Mesendoderm (in vitro differentiated cells): ENCODE data around the gene TSPAN5.

ENCODE experiments used
- DNase-seq: peaks from one replicate; pipeline ENCODE4 v3.0.0; 2013
- H2AK5ac ChIP-seq: 2 replicates; pipeline ENCODE4 v1.6.1; 2013; ENCODE audit warnings: low read length, inconsistent platforms
- H2BK120ac ChIP-seq: 2 replicates; pipeline ENCODE4 v1.6.1; 2013; ENCODE audit warnings: low read depth, mild to moderate bottlenecking, low read length, moderate library complexity, mixed read lengths
- H2BK15ac ChIP-seq: replicated peaks from 2 replicates; pipeline ENCODE4 v1.6.1; 2013; ENCODE audit warnings: low read depth, mild to moderate bottlenecking, moderate library complexity
- H2BK5ac ChIP-seq: 2 replicates; pipeline ENCODE4 v1.6.1; 2013; ENCODE audit warnings: low read length, inconsistent platforms
- H3K18ac ChIP-seq: 2 replicates; pipeline ENCODE4 v1.6.1; 2013; ENCODE audit warnings: mild to moderate bottlenecking, low read length, mixed read lengths
- H3K23ac ChIP-seq: one replicate; pipeline ENCODE4 v1.6.1; 2013; ENCODE audit warnings: low read length
- H3K27ac ChIP-seq: 2 replicates; pipeline ENCODE4 v1.5.1; 2013; ENCODE audit warnings: low read depth, mild to moderate bottlenecking, inconsistent platforms, low read length, moderate library complexity
- H3K27me3 ChIP-seq: 2 replicates; pipeline ENCODE4 v1.6.1; 2013; ENCODE audit warnings: low read length, control low read depth, mild to moderate bottlenecking, inconsistent platforms; ENCODE audit not compliant: insufficient read depth, poor library complexity
- H3K36me3 ChIP-seq: 2 replicates; pipeline ENCODE4 v1.6.1; 2013; ENCODE audit warnings: low read length, inconsistent platforms; ENCODE audit not compliant: control insufficient read depth, insufficient read depth
- H3K4ac ChIP-seq: one replicate; pipeline ENCODE4 v1.6.1; 2013; ENCODE audit warnings: low read depth, mild to moderate bottlenecking, low read length, moderate library complexity
- H3K4me1 ChIP-seq: 2 replicates; pipeline ENCODE4 v1.6.1; 2013; ENCODE audit warnings: low read depth, low read length, inconsistent platforms; ENCODE audit not compliant: control insufficient read depth
- H3K4me2 ChIP-seq: 2 replicates; pipeline ENCODE4 v1.6.1; 2013; ENCODE audit warnings: low read length
- H3K4me3 ChIP-seq: 2 replicates; pipeline ENCODE4 v1.5.1; 2013; ENCODE audit warnings: mild to moderate bottlenecking, low read length
- H3K56ac ChIP-seq: one replicate; pipeline ENCODE4 v1.6.1; 2013; ENCODE audit warnings: low read length
- H3K79me1 ChIP-seq: 2 replicates; pipeline ENCODE4 v1.6.1; 2013; ENCODE audit warnings: low read length, inconsistent platforms
- H3K79me2 ChIP-seq: 2 replicates; pipeline ENCODE4 v1.6.1; 2013; ENCODE audit warnings: mild to moderate bottlenecking, low read length; ENCODE audit not compliant: control insufficient read depth, insufficient read depth
- H3K9ac ChIP-seq: 2 replicates; pipeline ENCODE4 v1.6.1; 2013; ENCODE audit warnings: low read length, inconsistent platforms
- H4K5ac ChIP-seq: one replicate; pipeline ENCODE4 v1.6.1; 2013; ENCODE audit warnings: low read length
- H4K8ac ChIP-seq: one replicate; pipeline ENCODE4 v1.6.1; 2013; ENCODE audit warnings: low read depth, mild to moderate bottlenecking, control low read depth, low read length, moderate library complexity
- WGBS: extraction: QIAGEN DNeasy Blood & Tissue Kit; methylation state at CpG from one replicate; pipeline ENCODE4 v1.1.7; 2013; ENCODE audit warnings: low lambda C conversion rate, missing lambda C conversion rate; ENCODE audit not compliant: insufficient coverage; ENCODE audit errors: extremely low coverage; 5-methylcytosine and 5-hydroxymethylcytosine counted together

The TSPAN5 gene

GRCh38 chr4:98687876-98688275 is 29.5 kb upstream of the TSPAN5 start:
- Histone ChIP-seq H3K18ac (no peak overlapping the region), H2BK5ac (no peak overlapping the region), H3K56ac (no peak overlapping the region), H4K8ac (no peak overlapping the region), H3K79me2 (no peaks in the 10 kb centered on the region), H2BK120ac (no peak overlapping the region), H2BK15ac (no peak overlapping the region), H3K9ac (no peak overlapping the region), H2AK5ac (no peak overlapping the region), H3K79me1 (no peaks in the 10 kb centered on the region), H3K4ac (no peak overlapping the region), H3K27me3 (no peaks in the 10 kb centered on the region), H3K27ac (no peak overlapping the region), H3K4me1 (no peaks in the 10 kb centered on the region), H3K4me3 (no peak overlapping the region), H3K23ac (no peak overlapping the region), H4K5ac (no peak overlapping the region), H3K4me2 (no peak overlapping the region), H3K36me3 (no peaks in the 10 kb centered on the region)
- DNase-seq, result no peak
- no CpG with 5 or more reads among the region's 1 CpG for WGBS

GRCh38 chr4:98686847-98687246 is 28.4 kb upstream of the TSPAN5 start:
- no peak overlapping the region for H4K8ac ChIP-seq
- WGBS, result no CpG with 5 or more reads among the region's 1 CpG
- no peak overlapping the region for H3K18ac ChIP-seq

GRCh38 chr4:98686043-98686707 is 27.8 kb upstream of the TSPAN5 start:
- Histone ChIP-seq H3K4ac (no peak overlapping the region), H3K18ac (no peak overlapping the region), H3K4me2 (no peak overlapping the region), H3K4me1 (no peaks in the 10 kb centered on the region), H4K5ac (no peak overlapping the region), H3K36me3 (no peaks in the 10 kb centered on the region), H2BK5ac (no peak overlapping the region), H3K56ac (no peak overlapping the region), H3K23ac (no peak overlapping the region), H4K8ac (no peak overlapping the region), H3K79me2 (no peaks in the 10 kb centered on the region), H2AK5ac (no peak overlapping the region), H3K9ac (no peak overlapping the region), H3K4me3 (no peak overlapping the region), H3K27me3 (no peaks in the 10 kb centered on the region), H2BK15ac (no peak overlapping the region), H2BK120ac (no peak overlapping the region), H3K27ac (no peak overlapping the region), H3K79me1 (no peaks in the 10 kb centered on the region)
- DNase-seq, result no peak
- WGBS, result no CpG with 5 or more reads among the region's 3 CpGs

More at GRCh38 chr4:98686847-98687246, 28.4 kb upstream of the TSPAN5 start:
- Histone ChIP-seq H2BK15ac (no peak overlapping the region), H3K79me2 (no peaks in the 10 kb centered on the region), H3K23ac (no peak overlapping the region), H2BK5ac (no peak overlapping the region), H2AK5ac (no peak overlapping the region), H3K4me1 (no peaks in the 10 kb centered on the region), H4K5ac (no peak overlapping the region), H3K79me1 (no peaks in the 10 kb centered on the region), H3K9ac (no peak overlapping the region), H3K4me3 (no peak overlapping the region), H3K4ac (no peak overlapping the region), H3K36me3 (no peaks in the 10 kb centered on the region), H3K27ac (no peak overlapping the region), H3K56ac (no peak overlapping the region), H3K27me3 (no peaks in the 10 kb centered on the region), H2BK120ac (no peak overlapping the region), H3K4me2 (no peak overlapping the region)
- peak; percentile 44 for DNase-seq

GRCh38 chr4:98685225-98686042 is 27.0 kb upstream of the TSPAN5 start:
- WGBS, result no CpG with 5 or more reads among the region's 8 CpGs
- H3K23ac ChIP-seq, result no peak overlapping the region
- H3K4ac ChIP-seq, result no peak overlapping the region
- no peak overlapping the region for H3K56ac ChIP-seq
- H3K27me3 ChIP-seq, result no peaks in the 10 kb centered on the region
- H2BK5ac ChIP-seq, result no peak overlapping the region
- no peaks in the 10 kb centered on the region for H3K79me1 ChIP-seq
- no peak overlapping the region for H3K27ac ChIP-seq
- H3K4me2 ChIP-seq, result no peak overlapping the region
- no peaks in the 10 kb centered on the region for H3K36me3 ChIP-seq
- H3K9ac ChIP-seq, result no peak overlapping the region
- no peak overlapping the region for H2BK15ac ChIP-seq
- H3K4me3 ChIP-seq, result no peak overlapping the region
- no peaks in the 10 kb centered on the region for H3K79me2 ChIP-seq
- H4K8ac ChIP-seq, result no peak overlapping the region
- no peak overlapping the region for H4K5ac ChIP-seq
- H2BK120ac ChIP-seq, result no peak overlapping the region
- no peak for DNase-seq
- H3K18ac ChIP-seq, result no peak overlapping the region
- H2AK5ac ChIP-seq, result no peak overlapping the region
- H3K4me1 ChIP-seq, result no peaks in the 10 kb centered on the region

GRCh38 chr4:98682719-98683118 is 24.3 kb upstream of the TSPAN5 start:
- Histone ChIP-seq H3K36me3 (no peaks in the 10 kb centered on the region), H3K4me1 (no peaks in the 10 kb centered on the region), H4K8ac (no peak overlapping the region), H2BK120ac (no peak overlapping the region), H3K18ac (no peak overlapping the region), H2BK5ac (no peak overlapping the region), H3K56ac (no peak overlapping the region), H4K5ac (no peak overlapping the region), H3K4ac (no peak overlapping the region), H3K4me3 (no peak overlapping the region), H3K23ac (no peak overlapping the region), H3K27ac (no peak overlapping the region), H2BK15ac (peak overlapping the region; percentile 85), H3K4me2 (no peak overlapping the region), H2AK5ac (no peak overlapping the region), H3K27me3 (no peaks in the 10 kb centered on the region), H3K79me1 (no peaks in the 10 kb centered on the region), H3K79me2 (no peaks in the 10 kb centered on the region), H3K9ac (no peak overlapping the region)
- no peak for DNase-seq
- 100% methylated on average over 1 of the region's 2 CpGs for WGBS
